A549 (cell line): ENCODE data around the gene HSP90AA1. TPM values are rescaled to one million over a fixed set of nuclear protein-coding genes. Genes with fewer than 3 reads are reported as not detected.

Experiments used
- ATAC-seq, 2 experiments: fragments of 200-7000 bp in 1 of 2; fragments of >200 bp in 1 of 2; cut with Nextera tagmentation in 1 of 2; cut with Tn5 transposase in 1 of 2; 3 replicates each; pipeline versions ENCODE4 v1.8.0 to v1.9.1; 2018 to 2020; ENCODE audit warnings: mild to moderate bottlenecking in 1 of 2, moderate library complexity in 1 of 2
- CTCF ChIA-PET: fragments of 300-600 bp; sonication (Branson Sonifier 250); formaldehyde crosslinking; extraction: SDS; loops from one replicate; lab custom pipeline; 2021; ENCODE audit warnings: antibody characterized with exemption, inconsistent platforms; lab: Yijun Ruan, JAX
- POLR2A ChIA-PET: fragments of 350-600 bp; formaldehyde crosslinking; extraction: SDS; loops from one replicate; lab custom pipeline; 2021; ENCODE audit warnings: antibody characterized with exemption, inconsistent platforms; lab: Yijun Ruan, JAX
- DNase-seq, 2 experiments: peaks; one replicate each; pipeline versions ENCODE4 v3.0.0 to v3.0.0-alpha.2; 2011 to 2016; ENCODE audit warnings: low read depth in 1 of 2, low spot score in 1 of 2
- FAIRE-seq: peaks from 2 replicates; lab custom pipeline; 2011; peaks lifted over from hg19 to GRCh38; lab: Jason Lieb, UNC
- H3K27ac ChIP-seq, 2 experiments: fragments of >200 bp; sonication (Bioruptor Twin); formaldehyde crosslinking; 3 replicates each; pipeline ENCODE4 v1.5.1; 2016 to 2017
- H3K4me1 ChIP-seq: fragments of >200 bp; sonication (Bioruptor Twin); formaldehyde crosslinking; 3 replicates; pipeline ENCODE4 v1.6.1; 2016
- H3K4me2 ChIP-seq: fragments of >200 bp; sonication (Bioruptor Twin); formaldehyde crosslinking; 3 replicates; pipeline ENCODE4 v1.6.1; 2016
- H3K4me3 ChIP-seq: fragments of >200 bp; sonication (Bioruptor Twin); formaldehyde crosslinking; 3 replicates; pipeline ENCODE4 v1.5.1; 2016
- H3K9me3 ChIP-seq: fragments of >200 bp; sonication (Bioruptor Twin); formaldehyde crosslinking; 3 replicates; pipeline ENCODE4 v1.6.1; 2016
- EHF ChIP-seq: fragments of 250-450 bp; sonication (Bioruptor Pico); IDR thresholded peaks from 2 replicates; pipeline ENCODE4 v1.5.0; 2020; ENCODE audit warnings: mild to moderate bottlenecking
- EHMT2 ChIP-seq: fragments of 200-600 bp; sonication (generic); IDR thresholded peaks from 2 replicates; pipeline ENCODE4 v1.6.1; 2016; ENCODE audit warnings: antibody characterized with exemption, low read depth, mild to moderate bottlenecking, moderate library complexity
- EP300 ChIP-seq, 2 experiments: fragments of >200 bp; sonication (Bioruptor Twin); formaldehyde crosslinking; IDR thresholded peaks; 2 replicates in 1 of 2; 3 replicates in 1 of 2; pipeline ENCODE4 v1.6.1; 2016 to 2017
- ESRRA ChIP-seq: fragments of 150-350 bp; IDR thresholded peaks from 2 replicates; pipeline ENCODE4 v1.6.1; 2014; ENCODE audit warnings: mild to moderate bottlenecking, low read length, borderline replicate concordance
- FOSB ChIP-seq: fragments of 250-450 bp; sonication (Bioruptor Pico); IDR thresholded peaks from 2 replicates; pipeline ENCODE4 v1.5.0; 2020; ENCODE audit warnings: mild to moderate bottlenecking, moderate library complexity
- FOSL2 ChIP-seq, 2 experiments: fragments of 450-650 bp in 1 of 2; fragments of >200 bp in 1 of 2; sonication (Bioruptor Twin) in 1 of 2; formaldehyde crosslinking; IDR thresholded peaks; 2 replicates each; pipeline versions ENCODE4 v1.5.0 to v1.6.1; 2016 to 2020; ENCODE audit warnings: mild to moderate bottlenecking in 1 of 2, moderate library complexity in 1 of 2
- HOXA7 ChIP-seq: fragments of 250-450 bp; sonication (Bioruptor Pico); IDR thresholded peaks from 2 replicates; pipeline ENCODE4 v1.5.0; 2020; ENCODE audit warnings: mild to moderate bottlenecking, moderate library complexity
- HOXB13 ChIP-seq: fragments of 250-450 bp; sonication (Bioruptor Pico); IDR thresholded peaks from 2 replicates; pipeline ENCODE4 v1.5.0; 2020; ENCODE audit warnings: low read depth, mild to moderate bottlenecking, moderate library complexity
- JUNB ChIP-seq: fragments of >200 bp; sonication (Bioruptor Twin); formaldehyde crosslinking; IDR thresholded peaks from 2 replicates; pipeline ENCODE4 v1.6.1; 2016
- MAZ ChIP-seq: fragments of 150-350 bp; IDR thresholded peaks from 2 replicates; pipeline ENCODE4 v1.6.1; 2014; ENCODE audit warnings: antibody characterized with exemption, low read depth, low read length, borderline replicate concordance
- MYC ChIP-seq: IDR thresholded peaks from 2 replicates; pipeline ENCODE4 v1.6.1; 2012; ENCODE audit warnings: mild to moderate bottlenecking, inconsistent platforms, low read length, improper control_type of control experiment, borderline replicate concordance
- NFE2L2 ChIP-seq: fragments of 150-350 bp; conservative IDR thresholded peaks from 2 replicates; pipeline ENCODE4 v1.6.1; 2014; ENCODE audit warnings: low read length
- NPAS2 ChIP-seq: fragments of 250-450 bp; sonication (Bioruptor Pico); IDR thresholded peaks from 2 replicates; pipeline ENCODE4 v1.8.0; 2022; ENCODE audit warnings: mild to moderate bottlenecking, moderate library complexity, borderline replicate concordance
- NR3C1 ChIP-seq: fragments of >200 bp; sonication (Bioruptor Twin); formaldehyde crosslinking; IDR thresholded peaks from 3 replicates; pipeline ENCODE4 v1.6.1; 2017
- POLR2A ChIP-seq: IDR thresholded peaks from 2 replicates; pipeline ENCODE4 v1.6.1; 2012; ENCODE audit warnings: mild to moderate bottlenecking, low read length
- POLR2AphosphoS2 ChIP-seq: conservative IDR thresholded peaks from 2 replicates; pipeline ENCODE4 v1.6.1; 2012; ENCODE audit warnings: low read length, improper control_type of control experiment, inconsistent platforms
- RAD21 ChIP-seq, 2 experiments: fragments of >200 bp in 1 of 2; sonication (Bioruptor Twin) in 1 of 2; formaldehyde crosslinking in 1 of 2; IDR thresholded peaks in 1 of 2; conservative IDR thresholded peaks in 1 of 2; 2 replicates in 1 of 2; 3 replicates in 1 of 2; pipeline ENCODE4 v1.6.1; 2012 to 2018; ENCODE audit warnings: inconsistent platforms in 1 of 2
- RFX5 ChIP-seq: fragments of 450-650 bp; IDR thresholded peaks from 2 replicates; pipeline ENCODE4 v1.7.1; 2014; ENCODE audit warnings: antibody characterized with exemption, mild to moderate bottlenecking, moderate library complexity
- SREBF2 ChIP-seq: fragments of 450-650 bp; IDR thresholded peaks from 2 replicates; pipeline ENCODE4 v1.6.1; 2014; ENCODE audit warnings: mild to moderate bottlenecking, moderate library complexity
- TFCP2L1 ChIP-seq: fragments of 250-450 bp; sonication (Bioruptor Pico); IDR thresholded peaks from 2 replicates; pipeline ENCODE4 v1.5.0; 2021; ENCODE audit warnings: mild to moderate bottlenecking
- ZFP36 ChIP-seq: fragments of 450-650 bp; IDR thresholded peaks from 2 replicates; pipeline ENCODE4 v1.6.1; 2014; ENCODE audit warnings: borderline replicate concordance; ENCODE audit not compliant: partially characterized antibody
- ZNF302 ChIP-seq: fragments of 250-450 bp; sonication (Bioruptor Pico); IDR thresholded peaks from 2 replicates; pipeline ENCODE4 v1.9.0; 2021; ENCODE audit warnings: inconsistent platforms, mild to moderate bottlenecking, moderate library complexity
- whole genome bisulfite sequencing: methylation state at CpG from one replicate; pipeline ENCODE4 v1.1.6; 2017; ENCODE audit errors: missing lambda C conversion rate; 5-methylcytosine and 5-hydroxymethylcytosine counted together
- polyA plus RNA-seq, 4 experiments: library from polyadenylated mRNA; depleted of rRNA in 3 of 4; stranded (reverse); fragments of >200 nt; fragmentation: RNase III in 1 of 4; extraction: RNeasy Plus Mini Kit Qiagen cat#74134 plus additional on column Dnase treatment in 1 of 4; gene quantifications; 2 replicates in 3 of 4; 3 replicates in 1 of 4; pipeline ENCODE4 v1.2.3, GENCODE V29; 2011 to 2017
- TF ChIP-seq, protein P1 (sequence below): IDR thresholded peaks from 2 replicates; pipeline ENCODE4 v1.6.1; 2012; ENCODE audit warnings: low read depth, borderline replicate concordance
- TF ChIP-seq, protein P2 (sequence below): fragments of 200-600 bp; sonication (generic); IDR thresholded peaks from 2 replicates; pipeline ENCODE4 v1.6.1; 2016; ENCODE audit warnings: antibody characterized with exemption, mild to moderate bottlenecking, moderate library complexity
- TF ChIP-seq, protein P3 (sequence below): IDR thresholded peaks from 2 replicates; pipeline ENCODE4 v1.6.1; 2012
- TF ChIP-seq, protein P4 (sequence below): fragments of >200 bp; sonication (Bioruptor Twin); formaldehyde crosslinking; IDR thresholded peaks from 3 replicates; pipeline ENCODE4 v1.5.1; 2016

HSP90AA1 gene
- polyA plus RNA-seq, 2 of the 4 experiments (the other 2 are of a cell fraction), result 1,087 to 1,864 TPM

DNA sequence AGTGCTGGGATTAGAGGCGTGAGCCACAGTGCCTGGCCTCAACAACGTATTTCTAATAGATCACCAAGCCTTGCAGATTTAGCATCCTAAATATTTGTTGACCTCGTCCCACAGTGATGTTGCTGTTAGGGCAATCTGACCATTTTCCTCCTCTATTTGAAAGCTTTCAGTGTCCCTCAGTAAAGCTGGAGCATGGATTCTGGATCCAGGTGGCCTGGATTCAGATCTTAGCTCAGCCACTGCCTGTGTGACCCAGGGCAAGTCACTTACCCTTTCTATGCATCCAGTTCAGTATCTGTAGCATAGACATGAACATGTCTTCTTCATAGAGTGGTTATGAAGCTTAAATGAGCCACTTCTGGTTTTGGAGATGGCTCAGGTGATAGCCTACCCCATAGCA is 3.9 kb upstream of the HSP90AA1 start:
- no peak for ATAC-seq
- ChIA-PET CTCF (interaction anchor here (0.7 to 3.7 kb wide), 9 partner anchors 9 to 384 kb away, joined by 3 to 29 read pairs (median 4); no protein-coding TSS in a partner anchor), POLR2A (no interaction called here)
- no peak for TF ChIP-seq NFE2L2
- no peak for TF ChIP-seq JUNB
- no peak for TF ChIP-seq POLR2AphosphoS2
- no peak for TF ChIP-seq ZFP36
- TF ChIP-seq, protein P1, sequence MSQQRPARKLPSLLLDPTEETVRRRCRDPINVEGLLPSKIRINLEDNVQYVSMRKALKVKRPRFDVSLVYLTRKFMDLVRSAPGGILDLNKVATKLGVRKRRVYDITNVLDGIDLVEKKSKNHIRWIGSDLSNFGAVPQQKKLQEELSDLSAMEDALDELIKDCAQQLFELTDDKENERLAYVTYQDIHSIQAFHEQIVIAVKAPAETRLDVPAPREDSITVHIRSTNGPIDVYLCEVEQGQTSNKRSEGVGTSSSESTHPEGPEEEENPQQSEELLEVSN, result no peak
- no peak for TF ChIP-seq EP300 (IDR thresholded peaks at IDR 0.05)
- TF ChIP-seq MYC, result no peak
- TF ChIP-seq POLR2A, result no peak
- no peak for TF ChIP-seq NPAS2 (CRISPR knock-in tag)
- TF ChIP-seq FOSL2 (IDR thresholded peaks at IDR 0.05), result no peak
- TF ChIP-seq FOSL2 (CRISPR knock-in tag; IDR thresholded peaks at IDR 0.05), result no peak
- TF ChIP-seq ZNF302, result no peak
- TF ChIP-seq EHF, result no peak
- TF ChIP-seq FOSB, result no peak
- TF ChIP-seq TFCP2L1 (CRISPR knock-in tag), result no peak
- no peak for TF ChIP-seq ESRRA
- no peak for TF ChIP-seq SREBF2
- TF ChIP-seq HOXB13 (CRISPR knock-in tag), result no peak
- no peak overlapping the region for H3K4me2 ChIP-seq
- no peak for DNase-seq
- H3K27ac ChIP-seq, result no peak overlapping the region
- H3K4me1 ChIP-seq, result peaks cover 13% of the 10 kb centered on the region
- H3K4me3 ChIP-seq, result no peak overlapping the region
- H3K9me3 ChIP-seq, result no peaks in the 10 kb centered on the region
- FAIRE-seq, result no peak
- 94% methylated on average over 3 of the region's 3 CpGs for WGBS

DNA sequence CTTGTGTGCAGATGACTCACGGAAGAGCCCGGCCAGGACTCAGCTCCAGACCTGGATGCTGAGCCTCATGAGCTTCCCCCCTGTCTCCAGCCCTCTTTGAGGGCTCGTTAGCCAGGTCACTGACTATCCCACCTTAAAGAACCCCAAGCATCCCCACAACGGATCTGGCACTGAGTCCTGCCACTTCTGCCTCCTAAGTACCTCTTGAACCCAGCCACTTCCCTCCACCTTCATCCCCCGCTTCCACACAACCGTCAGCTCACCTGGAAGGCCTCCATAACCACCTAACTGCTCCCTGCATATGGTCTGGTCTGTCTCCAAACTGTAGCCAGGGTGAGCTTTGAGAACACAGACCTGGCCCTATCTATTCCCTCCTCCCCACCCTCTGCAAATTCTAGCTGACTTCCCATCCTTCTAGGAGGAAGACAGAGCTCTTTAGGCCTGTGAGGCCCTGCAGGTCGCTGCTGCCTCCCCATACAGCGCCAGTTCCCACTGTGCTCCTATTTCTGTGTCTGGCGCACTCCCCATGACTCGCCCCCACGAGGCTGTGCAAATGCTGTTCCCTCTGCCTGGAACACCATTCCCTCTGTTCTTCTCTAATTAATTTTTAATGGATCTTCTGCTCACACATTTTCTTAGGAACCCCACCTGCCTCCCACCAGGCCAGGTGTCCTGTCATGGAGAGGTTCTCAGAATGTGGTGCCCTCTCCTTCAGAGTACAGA is 2.9 kb upstream of the HSP90AA1 start:
- Histone ChIP-seq H3K9me3 (no peaks in the 10 kb centered on the region), H3K4me2 (no peak overlapping the region), H3K4me3 (no peak overlapping the region), H3K27ac (no peak overlapping the region), H3K4me1 (peaks cover 12% of the 10 kb centered on the region; the same call in 2 of the 3 replicates)
- 91% methylated on average over 11 of the region's 11 CpGs for WGBS
- ATAC-seq (no peak), DNase-seq (no peak), FAIRE-seq (no peak)
- ChIA-PET CTCF (interaction anchor here (0.8 to 3.7 kb wide), 11 partner anchors 8 to 383 kb away, joined by 3 to 29 read pairs (median 4); no protein-coding TSS in a partner anchor), POLR2A (interaction anchor here (0.6 kb wide), 1 partner anchor 44 kb away, joined by 3 read pairs; no protein-coding TSS in a partner anchor)
- TF ChIP-seq RFX5, result no peak
- no peak for TF ChIP-seq EHMT2
- no peak for TF ChIP-seq MYC
- TF ChIP-seq ESRRA, result no peak
- TF ChIP-seq HOXA7, result no peak
- TF ChIP-seq, protein P2, sequence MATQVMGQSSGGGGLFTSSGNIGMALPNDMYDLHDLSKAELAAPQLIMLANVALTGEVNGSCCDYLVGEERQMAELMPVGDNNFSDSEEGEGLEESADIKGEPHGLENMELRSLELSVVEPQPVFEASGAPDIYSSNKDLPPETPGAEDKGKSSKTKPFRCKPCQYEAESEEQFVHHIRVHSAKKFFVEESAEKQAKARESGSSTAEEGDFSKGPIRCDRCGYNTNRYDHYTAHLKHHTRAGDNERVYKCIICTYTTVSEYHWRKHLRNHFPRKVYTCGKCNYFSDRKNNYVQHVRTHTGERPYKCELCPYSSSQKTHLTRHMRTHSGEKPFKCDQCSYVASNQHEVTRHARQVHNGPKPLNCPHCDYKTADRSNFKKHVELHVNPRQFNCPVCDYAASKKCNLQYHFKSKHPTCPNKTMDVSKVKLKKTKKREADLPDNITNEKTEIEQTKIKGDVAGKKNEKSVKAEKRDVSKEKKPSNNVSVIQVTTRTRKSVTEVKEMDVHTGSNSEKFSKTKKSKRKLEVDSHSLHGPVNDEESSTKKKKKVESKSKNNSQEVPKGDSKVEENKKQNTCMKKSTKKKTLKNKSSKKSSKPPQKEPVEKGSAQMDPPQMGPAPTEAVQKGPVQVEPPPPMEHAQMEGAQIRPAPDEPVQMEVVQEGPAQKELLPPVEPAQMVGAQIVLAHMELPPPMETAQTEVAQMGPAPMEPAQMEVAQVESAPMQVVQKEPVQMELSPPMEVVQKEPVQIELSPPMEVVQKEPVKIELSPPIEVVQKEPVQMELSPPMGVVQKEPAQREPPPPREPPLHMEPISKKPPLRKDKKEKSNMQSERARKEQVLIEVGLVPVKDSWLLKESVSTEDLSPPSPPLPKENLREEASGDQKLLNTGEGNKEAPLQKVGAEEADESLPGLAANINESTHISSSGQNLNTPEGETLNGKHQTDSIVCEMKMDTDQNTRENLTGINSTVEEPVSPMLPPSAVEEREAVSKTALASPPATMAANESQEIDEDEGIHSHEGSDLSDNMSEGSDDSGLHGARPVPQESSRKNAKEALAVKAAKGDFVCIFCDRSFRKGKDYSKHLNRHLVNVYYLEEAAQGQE, result no peak
- no peak for TF ChIP-seq MAZ
- no peak for TF ChIP-seq POLR2A
- TF ChIP-seq NR3C1, result no peak
- TF ChIP-seq, protein P1, result no peak
- TF ChIP-seq, protein P3, sequence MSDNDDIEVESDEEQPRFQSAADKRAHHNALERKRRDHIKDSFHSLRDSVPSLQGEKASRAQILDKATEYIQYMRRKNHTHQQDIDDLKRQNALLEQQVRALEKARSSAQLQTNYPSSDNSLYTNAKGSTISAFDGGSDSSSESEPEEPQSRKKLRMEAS, result no peak
- no peak for TF ChIP-seq RAD21 (conservative IDR thresholded peaks at IDR 0.05 in 1 of 2, IDR thresholded peaks at IDR 0.05 in 1 of 2)
- no peak for TF ChIP-seq NFE2L2
- no peak for TF ChIP-seq FOSB
- TF ChIP-seq, protein P4, sequence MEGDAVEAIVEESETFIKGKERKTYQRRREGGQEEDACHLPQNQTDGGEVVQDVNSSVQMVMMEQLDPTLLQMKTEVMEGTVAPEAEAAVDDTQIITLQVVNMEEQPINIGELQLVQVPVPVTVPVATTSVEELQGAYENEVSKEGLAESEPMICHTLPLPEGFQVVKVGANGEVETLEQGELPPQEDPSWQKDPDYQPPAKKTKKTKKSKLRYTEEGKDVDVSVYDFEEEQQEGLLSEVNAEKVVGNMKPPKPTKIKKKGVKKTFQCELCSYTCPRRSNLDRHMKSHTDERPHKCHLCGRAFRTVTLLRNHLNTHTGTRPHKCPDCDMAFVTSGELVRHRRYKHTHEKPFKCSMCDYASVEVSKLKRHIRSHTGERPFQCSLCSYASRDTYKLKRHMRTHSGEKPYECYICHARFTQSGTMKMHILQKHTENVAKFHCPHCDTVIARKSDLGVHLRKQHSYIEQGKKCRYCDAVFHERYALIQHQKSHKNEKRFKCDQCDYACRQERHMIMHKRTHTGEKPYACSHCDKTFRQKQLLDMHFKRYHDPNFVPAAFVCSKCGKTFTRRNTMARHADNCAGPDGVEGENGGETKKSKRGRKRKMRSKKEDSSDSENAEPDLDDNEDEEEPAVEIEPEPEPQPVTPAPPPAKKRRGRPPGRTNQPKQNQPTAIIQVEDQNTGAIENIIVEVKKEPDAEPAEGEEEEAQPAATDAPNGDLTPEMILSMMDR, result no peak
